ENCODE data around the gene RAB31. TPM values are rescaled to one million over a fixed set of nuclear protein-coding genes. Genes with fewer than 3 reads are reported as not detected.

The RAB31 gene
- total RNA-seq, 1 experiment from 2014 or later: 2.3 TPM

DNA sequence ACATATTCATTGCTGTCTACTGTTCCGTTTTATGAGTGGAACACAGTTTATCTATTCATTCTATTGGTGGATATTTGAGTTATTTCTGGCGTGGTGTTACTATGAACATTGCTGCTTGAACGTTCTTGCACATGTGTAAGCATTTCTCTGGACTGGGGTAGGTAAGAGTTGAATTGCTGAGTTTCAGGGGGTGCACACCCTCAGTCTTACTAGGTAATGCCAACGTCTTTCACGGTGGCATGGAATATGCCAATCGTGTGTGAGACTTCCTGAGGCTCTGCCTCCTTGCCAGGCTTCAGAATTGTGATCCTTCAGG lies 121.3 kb downstream of the RAB31 start:
- H3K27me3 Mint-ChIP-seq (ENCODE audit: unreplicated experiment): no peaks in the 10 kb centered on the region
- no TSS peak for BruUV-seq (replicated peaks)
- CTCF ChIA-PET: no interaction called here
- DNase-seq: no peak
- TF ChIP-seq, protein P1, sequence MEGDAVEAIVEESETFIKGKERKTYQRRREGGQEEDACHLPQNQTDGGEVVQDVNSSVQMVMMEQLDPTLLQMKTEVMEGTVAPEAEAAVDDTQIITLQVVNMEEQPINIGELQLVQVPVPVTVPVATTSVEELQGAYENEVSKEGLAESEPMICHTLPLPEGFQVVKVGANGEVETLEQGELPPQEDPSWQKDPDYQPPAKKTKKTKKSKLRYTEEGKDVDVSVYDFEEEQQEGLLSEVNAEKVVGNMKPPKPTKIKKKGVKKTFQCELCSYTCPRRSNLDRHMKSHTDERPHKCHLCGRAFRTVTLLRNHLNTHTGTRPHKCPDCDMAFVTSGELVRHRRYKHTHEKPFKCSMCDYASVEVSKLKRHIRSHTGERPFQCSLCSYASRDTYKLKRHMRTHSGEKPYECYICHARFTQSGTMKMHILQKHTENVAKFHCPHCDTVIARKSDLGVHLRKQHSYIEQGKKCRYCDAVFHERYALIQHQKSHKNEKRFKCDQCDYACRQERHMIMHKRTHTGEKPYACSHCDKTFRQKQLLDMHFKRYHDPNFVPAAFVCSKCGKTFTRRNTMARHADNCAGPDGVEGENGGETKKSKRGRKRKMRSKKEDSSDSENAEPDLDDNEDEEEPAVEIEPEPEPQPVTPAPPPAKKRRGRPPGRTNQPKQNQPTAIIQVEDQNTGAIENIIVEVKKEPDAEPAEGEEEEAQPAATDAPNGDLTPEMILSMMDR (IDR thresholded peaks at IDR 0.05; ENCODE audit: unreplicated experiment): no peak
- H3K4me1 Mint-ChIP-seq (ENCODE audit: low read depth, unreplicated experiment): peaks cover 18% of the 10 kb centered on the region
- no peak overlapping the region for H3K4me3 Mint-ChIP-seq (ENCODE audit: low read depth, unreplicated experiment)
- intact Hi-C loops (cut with micrococcal nuclease; ENCODE audit: unreplicated experiment): loop anchor here (5.0 kb wide), 4 partner anchors 48 to 123 kb away; no protein-coding TSS in a partner anchor
- no peaks in the 10 kb centered on the region for H3K9me3 Mint-ChIP-seq (ENCODE audit: low read depth, unreplicated experiment)
- no peak overlapping the region for H3K27ac Mint-ChIP-seq (ENCODE audit: unreplicated experiment)
- peaks cover 9% of the 10 kb centered on the region for H3K36me3 Mint-ChIP-seq (ENCODE audit: insufficient read depth, unreplicated experiment)

DNA sequence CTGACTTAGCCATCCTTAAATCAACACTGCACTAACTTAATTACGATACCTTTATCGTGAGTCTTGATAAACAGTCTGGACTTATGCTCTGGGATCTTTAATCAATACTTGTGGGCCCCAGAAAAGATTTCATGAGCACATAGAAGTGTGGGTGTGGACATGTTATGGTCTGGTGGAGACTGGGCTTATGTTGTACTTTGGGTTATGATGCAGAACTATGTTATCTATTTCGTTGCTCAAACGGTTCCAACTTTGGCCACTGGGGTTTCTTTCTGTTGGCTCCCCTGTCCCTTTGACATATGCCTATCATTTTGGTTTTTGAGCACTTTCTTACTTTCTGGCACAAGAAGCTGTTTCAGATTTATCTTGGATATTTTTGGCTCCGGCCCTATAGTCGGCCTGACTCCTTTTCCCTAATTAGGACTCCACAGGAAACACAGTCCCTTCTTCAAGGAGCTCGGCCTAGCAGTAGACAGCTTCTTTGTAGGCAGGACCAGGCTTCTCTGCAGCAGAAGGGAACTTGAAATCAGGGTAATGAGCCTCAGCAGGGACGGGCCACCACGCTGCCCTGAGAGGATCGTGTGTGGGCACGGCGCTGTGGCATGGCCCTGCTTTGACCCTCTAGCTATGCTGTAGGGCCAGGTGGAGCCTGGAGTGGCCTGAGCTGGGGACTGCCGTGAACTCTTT lies 123.1 kb downstream of the RAB31 start:
- H3K27ac Mint-ChIP-seq (ENCODE audit: unreplicated experiment): no peak overlapping the region
- no peaks in the 10 kb centered on the region for H3K36me3 Mint-ChIP-seq (ENCODE audit: insufficient read depth, unreplicated experiment)
- BruUV-seq (replicated peaks): no TSS peak
- peaks cover 18% of the 10 kb centered on the region for H3K4me1 Mint-ChIP-seq (ENCODE audit: low read depth, unreplicated experiment)
- no peaks in the 10 kb centered on the region for H3K27me3 Mint-ChIP-seq (ENCODE audit: unreplicated experiment)
- H3K9me3 Mint-ChIP-seq (ENCODE audit: low read depth, unreplicated experiment): no peaks in the 10 kb centered on the region
- CTCF ChIA-PET: no interaction called here
- H3K4me3 Mint-ChIP-seq (ENCODE audit: low read depth, unreplicated experiment): no peak overlapping the region
- intact Hi-C loops (cut with micrococcal nuclease; ENCODE audit: unreplicated experiment): no loop called here
- no peak for DNase-seq
- TF ChIP-seq, protein P1 (IDR thresholded peaks at IDR 0.05; ENCODE audit: unreplicated experiment): no peak

DNA sequence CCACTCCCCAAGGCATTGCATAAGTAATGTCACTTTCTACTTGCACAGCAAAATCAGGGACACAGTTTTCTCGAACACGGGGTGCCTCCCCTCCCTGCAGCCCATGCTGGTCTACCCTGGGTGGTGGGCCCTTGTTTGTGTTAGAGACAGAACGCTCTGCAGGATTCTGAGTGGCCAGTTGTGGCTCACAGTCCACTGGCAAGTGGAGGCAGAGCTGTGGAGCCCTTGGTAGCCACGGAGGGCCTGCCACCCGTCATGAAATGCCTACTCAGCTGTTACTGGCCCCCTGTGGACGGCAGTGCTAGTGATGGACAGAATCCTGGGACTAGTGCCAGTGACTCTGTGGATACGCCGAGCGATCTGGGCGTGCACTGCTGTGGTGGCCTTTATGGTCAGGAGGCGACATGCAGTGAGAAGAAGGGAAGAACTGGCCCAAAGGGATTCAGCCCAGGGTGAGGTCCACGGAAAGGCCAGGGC lies 123.7 kb downstream of the RAB31 start:
- TF ChIP-seq, protein P1 (IDR thresholded peaks at IDR 0.05; ENCODE audit: unreplicated experiment): no peak
- H3K27ac Mint-ChIP-seq (ENCODE audit: unreplicated experiment): no peak overlapping the region
- no TSS peak for BruUV-seq (replicated peaks)
- peaks cover 15% of the 10 kb centered on the region for H3K4me1 Mint-ChIP-seq (ENCODE audit: low read depth, unreplicated experiment)
- H3K36me3 Mint-ChIP-seq (ENCODE audit: insufficient read depth, unreplicated experiment): no peaks in the 10 kb centered on the region
- H3K27me3 Mint-ChIP-seq (ENCODE audit: unreplicated experiment): no peaks in the 10 kb centered on the region
- no peaks in the 10 kb centered on the region for H3K9me3 Mint-ChIP-seq (ENCODE audit: low read depth, unreplicated experiment)
- H3K4me3 Mint-ChIP-seq (ENCODE audit: low read depth, unreplicated experiment): no peak overlapping the region
- CTCF ChIA-PET: no interaction called here
- no peak for DNase-seq
- intact Hi-C loops (cut with micrococcal nuclease; ENCODE audit: unreplicated experiment): no loop called here

DNA sequence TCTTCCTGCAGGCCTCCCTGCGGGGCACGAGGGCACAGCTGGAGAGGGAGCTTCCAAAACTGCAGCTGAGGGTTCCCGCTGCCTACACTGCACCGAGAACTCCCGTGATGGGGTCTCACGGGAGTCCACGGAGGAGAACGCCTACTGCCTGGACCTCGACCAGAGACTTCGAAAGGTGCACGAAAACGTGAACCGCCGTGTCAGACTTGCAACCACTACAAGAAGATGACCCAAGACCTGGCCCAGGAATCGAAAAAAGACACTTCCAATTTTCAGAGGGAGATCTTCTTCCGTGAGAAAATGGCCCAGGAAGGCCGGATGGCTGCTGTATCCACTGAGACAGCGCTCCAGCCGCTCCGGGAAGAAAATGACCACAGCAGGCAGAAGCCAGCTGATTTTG lies 124.8 kb downstream of the RAB31 start:
- H3K36me3 Mint-ChIP-seq (ENCODE audit: insufficient read depth, unreplicated experiment): no peaks in the 10 kb centered on the region
- TF ChIP-seq, protein P1 (IDR thresholded peaks at IDR 0.05; ENCODE audit: unreplicated experiment): no peak
- H3K4me1 Mint-ChIP-seq (ENCODE audit: low read depth, unreplicated experiment): peaks cover 4% of the 10 kb centered on the region
- BruUV-seq (replicated peaks): no TSS peak
- no peaks in the 10 kb centered on the region for H3K9me3 Mint-ChIP-seq (ENCODE audit: low read depth, unreplicated experiment)
- no peaks in the 10 kb centered on the region for H3K27me3 Mint-ChIP-seq (ENCODE audit: unreplicated experiment)
- CTCF ChIA-PET: interaction anchor here (0.6 kb wide), 1 partner anchor 49 kb away, joined by 3 read pairs; no protein-coding TSS in a partner anchor
- H3K27ac Mint-ChIP-seq (ENCODE audit: unreplicated experiment): no peak overlapping the region
- no peak for DNase-seq
- no peak overlapping the region for H3K4me3 Mint-ChIP-seq (ENCODE audit: low read depth, unreplicated experiment)
- intact Hi-C loops (cut with micrococcal nuclease; ENCODE audit: unreplicated experiment): no loop called here

All from Calu3 (cell line).